Activated T-cell treated with anti-CD3 and anti-CD28 coated beads, Interleukin-2, amount 50 U/mL, for 48 hours (primary cell): ENCODE measurements around the gene PBRM1.
A peak's percentile ranks its signal among the peaks of the same experiment; 100 is the strongest.

ENCODE experiments used
- DNase-seq, 2 experiments: peaks; one replicate each; pipeline ENCODE4 v3.0.0-alpha.2; 2020

Gene PBRM1

DNA sequence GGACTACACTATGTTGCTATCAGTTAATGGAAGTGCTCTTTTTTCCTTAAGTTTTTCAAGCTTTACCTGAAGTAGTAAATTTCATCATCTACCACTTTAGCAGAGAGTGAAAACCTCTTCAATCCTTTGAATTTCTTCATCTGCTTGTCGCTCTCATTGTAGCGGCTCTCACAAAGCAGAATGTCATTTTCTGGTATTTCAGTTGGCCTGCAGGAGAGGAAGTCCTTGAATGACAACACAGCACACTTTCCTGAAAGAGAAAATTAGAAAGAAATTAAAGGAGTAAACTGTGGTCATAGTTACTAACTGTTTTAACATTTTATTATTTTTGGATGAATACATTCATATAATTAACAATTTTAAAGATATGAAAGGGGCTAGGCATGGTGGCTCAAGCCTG, 121.7 kb downstream of the PBRM1 start:
- no peak for DNase-seq

- DNase-seq = no peak
Observed at GRCh38 chr3:52561028-52561747, 124.5 kb downstream of the PBRM1 start.

- no peak for DNase-seq
Observed at GRCh38 chr3:52558436-52558835, 127.3 kb downstream of the PBRM1 start.

- DNase-seq = no peak
Observed at GRCh38 chr3:52557011-52557960, 128.4 kb downstream of the PBRM1 start.

DNA sequence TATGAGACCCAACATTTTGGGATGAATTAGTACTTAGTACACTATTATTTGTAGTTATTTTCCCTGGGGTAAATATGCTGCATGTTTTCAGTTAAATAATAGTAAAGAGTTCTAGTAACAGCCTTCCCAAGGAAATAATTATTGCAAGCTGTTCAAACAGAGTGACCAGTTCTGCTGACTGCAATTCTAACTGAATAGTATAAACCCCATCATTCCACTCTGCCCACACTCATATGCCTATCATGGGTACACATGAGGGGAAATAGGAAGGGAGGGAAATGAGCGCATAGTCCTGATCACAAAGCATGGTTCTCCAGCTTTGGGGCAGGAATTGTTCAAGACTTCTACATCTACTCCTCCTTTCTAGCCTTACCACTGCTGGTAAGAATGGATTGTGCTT, 130.7 kb downstream of the PBRM1 start:
- DNase-seq = no peak

DNA sequence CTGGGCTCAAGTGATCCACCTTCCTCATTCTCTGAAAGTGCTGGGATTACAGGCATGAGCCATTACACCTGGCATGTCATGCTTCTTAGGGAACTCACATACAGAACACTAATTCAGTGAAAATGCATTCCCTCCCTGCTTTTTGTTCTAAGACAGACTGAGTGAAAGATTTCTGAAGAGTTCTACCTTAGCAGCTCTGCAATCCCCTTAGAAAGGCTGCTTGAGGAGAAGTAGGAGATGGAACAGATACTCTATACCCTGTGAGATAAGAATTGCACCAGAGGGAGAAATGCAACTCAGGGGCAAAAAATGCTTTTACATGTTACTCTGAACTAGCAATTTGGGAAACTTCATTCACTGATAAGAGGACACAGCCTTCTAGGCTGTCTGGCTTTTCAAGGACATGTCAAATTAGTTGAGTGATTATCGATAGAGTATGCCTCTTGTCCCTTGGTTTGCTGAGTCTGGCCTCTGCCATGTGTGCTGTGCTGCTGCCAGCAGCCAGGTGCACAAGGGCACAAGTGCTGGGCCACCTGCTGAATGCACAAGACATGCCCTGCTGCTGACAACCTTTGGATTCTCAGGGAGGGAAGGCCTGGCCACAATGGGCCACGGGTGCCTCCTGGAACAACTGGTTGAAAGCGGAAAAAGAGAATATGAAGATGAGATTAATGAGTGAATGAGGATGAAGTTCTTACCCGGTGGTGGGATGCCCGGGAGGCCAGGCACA, 131.5 kb downstream of the PBRM1 start:
- no peak for DNase-seq

GRCh38 chr3:52552089-52552488, 133.6 kb downstream of the PBRM1 start:
- no peak for DNase-seq

- no peak for DNase-seq
Observed at GRCh38 chr3:52551118-52551517, 134.6 kb downstream of the PBRM1 start.

DNA sequence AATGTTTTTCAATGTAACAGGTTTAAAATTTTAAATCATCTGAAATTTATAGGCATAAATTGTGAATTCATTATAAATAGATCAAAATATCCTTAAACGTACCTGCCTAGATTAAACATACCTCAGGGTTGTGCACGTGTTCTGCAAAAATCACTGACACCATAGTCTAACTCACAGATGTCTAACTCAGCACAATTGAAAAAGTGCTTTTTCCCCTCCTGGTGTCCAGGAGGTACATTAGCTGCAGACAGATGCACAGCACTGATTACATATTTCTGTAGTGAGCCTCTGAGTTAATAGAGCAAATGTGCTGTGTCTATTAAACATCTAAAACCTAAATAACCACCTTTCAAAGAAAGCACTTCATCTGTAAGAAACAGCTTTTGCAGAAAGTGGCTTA, 138.6 kb downstream of the PBRM1 start:
- DNase-seq = no peak

DNA sequence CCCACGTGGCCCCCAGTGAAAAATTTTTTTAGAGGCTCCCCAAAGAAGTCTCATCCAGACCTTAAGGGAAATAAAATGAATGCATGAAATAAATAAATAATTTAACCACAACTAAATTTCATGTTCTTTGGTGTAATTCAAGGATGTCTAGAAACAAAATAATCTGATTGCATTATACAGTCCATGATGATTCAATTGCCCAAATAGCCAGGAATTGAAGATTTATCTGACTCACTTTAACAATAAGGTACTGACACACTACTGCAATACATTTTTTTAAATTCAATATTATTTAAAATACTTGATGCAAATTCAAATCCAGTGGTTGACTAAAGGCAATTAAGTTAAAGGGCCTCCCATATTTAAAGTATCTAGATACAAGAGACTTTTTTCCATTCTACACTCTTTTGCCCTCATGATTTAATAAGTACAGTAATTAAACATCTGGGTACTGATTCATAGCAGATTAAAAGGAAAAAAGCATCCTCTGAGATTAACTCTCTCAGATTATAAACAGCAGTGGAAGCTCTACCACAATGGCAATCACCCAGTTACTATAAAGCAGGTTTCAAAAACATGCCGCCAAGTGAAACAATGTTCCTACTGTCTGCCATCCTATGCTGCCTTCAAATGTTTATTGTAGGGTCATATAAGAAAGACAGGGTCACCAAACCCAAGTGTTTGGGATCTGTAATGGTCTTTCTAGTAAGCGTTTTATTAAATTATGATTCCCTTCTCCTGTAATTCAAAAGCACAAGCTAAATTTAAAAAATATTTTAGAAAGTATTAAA, 139.4 kb downstream of the PBRM1 start:
- no peak for DNase-seq

DNA sequence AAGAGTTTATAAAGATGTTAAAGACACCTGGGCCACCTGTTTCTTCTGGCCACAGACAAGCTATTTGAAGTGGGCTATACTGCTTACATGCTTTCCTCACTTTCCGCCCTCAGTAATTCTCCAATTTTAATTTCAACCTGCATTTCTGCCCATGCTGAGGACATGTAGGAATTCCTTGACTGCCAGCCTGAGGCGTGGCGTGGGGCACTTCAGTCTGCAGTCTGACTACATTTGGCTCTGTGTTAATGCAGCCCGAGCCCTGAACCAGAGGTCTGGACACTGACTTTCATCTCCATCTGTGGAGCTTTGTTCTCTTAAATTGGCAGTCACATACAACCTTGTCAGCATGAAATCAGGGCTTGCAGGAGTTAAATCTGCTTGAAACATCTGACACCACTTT, 140.8 kb downstream of the PBRM1 start:
- DNase-seq = no peak

DNA sequence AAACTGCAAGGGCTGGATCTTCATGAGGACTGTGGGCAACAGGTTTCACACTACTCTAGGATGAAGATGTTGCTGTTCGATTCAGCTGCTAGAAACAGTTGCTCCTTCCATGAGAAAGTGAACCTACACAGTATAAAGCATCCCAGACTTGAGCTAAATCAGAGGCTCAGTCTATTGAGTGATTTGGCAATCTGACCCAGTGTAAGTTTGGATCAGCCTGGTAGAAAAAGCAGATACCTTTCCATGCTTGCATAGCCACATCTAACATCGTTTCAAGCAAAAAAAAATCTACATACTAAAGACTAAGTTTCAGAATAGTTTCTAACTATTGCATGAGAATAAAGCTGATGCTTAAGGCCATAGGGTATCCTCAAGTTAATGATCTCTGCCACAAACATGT, 144.7 kb downstream of the PBRM1 start:
- peak in 1 of 2 experiments; percentile 7 for DNase-seq

DNA sequence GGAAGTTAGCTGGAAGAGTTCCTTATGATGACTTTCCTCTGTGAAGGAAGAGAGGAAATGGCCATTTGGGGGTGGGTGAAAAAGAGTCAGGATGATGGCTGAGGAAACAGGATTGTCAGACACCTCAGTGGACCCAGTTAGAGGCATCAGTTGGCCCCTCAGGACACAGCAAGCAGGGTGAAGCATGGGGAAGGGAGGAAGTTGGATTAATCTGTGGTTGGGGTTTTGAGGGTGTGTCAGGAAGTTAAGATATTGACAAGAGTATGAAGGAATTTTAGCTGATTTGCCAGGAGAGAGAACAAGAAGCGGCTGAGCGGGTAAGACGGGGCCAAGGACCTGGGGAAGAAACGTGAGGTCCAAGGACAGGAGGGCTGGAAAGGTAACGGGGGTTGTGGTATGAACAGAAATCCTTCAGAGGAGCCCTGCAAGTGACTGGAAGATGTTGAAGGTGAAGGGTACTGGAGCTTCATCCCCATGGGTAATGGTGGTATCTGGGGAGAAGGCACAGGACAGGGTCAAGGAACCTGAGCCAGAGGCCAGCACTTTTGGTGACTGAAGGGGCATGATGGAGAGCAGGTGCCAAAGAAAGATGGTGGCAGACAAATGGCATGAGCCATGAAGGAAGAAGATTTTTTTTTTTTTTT, 146.6 kb downstream of the PBRM1 start:
- peak in 1 of 2 experiments; percentile 15 for DNase-seq

DNA sequence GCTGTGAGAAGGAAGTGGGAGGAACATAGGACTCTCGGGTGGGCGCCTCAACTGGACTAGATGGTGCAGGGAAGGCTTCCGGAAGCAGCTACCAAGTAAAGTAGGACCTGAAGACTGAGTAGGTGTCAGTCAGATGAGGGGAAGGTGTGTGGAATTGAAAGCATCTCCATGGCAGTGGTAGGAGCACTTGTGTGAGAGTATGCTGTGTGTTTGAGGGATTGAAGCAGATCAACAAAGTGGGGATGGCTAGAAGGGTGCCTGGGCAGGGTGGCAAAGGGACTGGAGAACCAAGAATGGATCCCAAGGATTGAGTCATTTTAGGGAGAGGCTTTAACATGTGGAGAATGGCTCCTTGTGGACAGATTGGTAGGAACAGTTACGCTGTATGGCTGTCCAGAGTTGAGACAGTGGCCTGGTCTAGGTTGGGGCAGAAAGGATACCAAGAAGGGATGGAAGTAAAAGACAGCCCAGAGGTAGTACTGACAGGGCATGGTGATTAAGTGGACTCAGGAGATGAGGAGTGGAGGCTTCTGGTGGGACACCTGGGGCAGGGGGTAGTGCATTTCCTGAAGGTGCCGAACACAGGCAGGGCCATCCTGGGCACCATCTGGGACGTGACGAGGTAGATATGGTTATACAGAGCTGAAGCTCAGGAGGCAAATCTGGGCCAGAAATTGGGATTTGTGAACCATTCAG, 147.8 kb downstream of the PBRM1 start:
- peak; percentile 17 to 19 for DNase-seq

DNA sequence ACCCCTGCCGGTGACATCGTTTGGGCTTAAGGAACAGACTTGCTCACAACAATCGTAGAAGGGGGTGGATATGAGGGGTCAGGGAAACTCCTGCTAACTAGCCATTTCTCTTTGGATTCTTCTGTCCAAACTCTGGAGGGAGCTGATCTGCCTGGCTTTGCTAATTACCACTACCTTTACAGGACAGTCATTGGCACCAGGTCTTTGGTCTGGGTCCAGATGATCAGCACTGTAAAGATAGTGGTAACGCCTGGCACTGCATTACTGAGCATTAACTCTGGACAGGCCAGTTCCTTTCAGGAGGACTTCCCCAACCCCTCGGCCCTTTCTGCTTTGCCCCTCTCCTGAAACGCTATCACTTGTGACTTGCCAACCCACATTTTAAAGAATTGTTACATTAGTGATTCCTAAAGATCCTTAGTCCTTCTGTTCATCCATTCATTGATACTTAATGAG, 148.5 kb downstream of the PBRM1 start:
- no peak for DNase-seq

DNA sequence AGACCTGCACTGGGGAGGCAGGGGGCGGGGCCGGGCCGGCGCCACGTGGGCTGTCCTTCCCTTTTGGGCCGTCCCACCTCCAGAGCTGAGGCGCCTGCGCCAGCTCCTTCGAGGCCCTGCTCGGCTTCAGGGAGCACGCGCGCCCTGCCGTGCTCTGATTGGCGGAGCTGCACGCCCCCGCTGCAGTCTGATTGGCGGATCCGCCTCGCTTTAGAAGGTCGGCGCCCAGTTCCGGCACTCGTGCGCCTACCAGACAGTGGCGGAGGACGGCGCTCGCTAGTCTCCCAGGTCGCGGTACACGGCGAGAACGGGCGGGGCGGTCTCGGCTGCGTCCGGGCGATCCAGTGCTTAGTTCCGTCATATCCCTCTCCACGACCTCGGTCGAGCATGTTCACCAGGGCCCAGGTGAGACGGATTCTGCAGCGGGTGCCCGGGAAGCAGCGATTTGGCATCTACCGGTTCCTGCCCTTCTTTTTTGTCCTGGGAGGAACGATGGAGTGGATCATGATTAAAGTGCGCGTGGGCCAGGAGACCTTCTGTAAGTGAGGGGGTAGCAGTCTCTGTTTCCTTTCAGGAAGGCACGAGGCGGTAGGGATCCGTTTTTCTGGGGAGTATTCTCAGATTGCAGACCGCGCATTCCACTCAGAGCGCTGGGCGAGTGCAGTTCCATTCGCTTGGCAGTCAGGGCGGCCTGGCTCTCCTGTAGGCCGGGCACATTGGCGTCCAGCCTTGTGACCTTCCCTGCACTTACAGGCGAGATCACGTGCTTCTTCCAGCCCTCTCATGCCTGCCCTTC, 149.1 kb downstream of the PBRM1 start, which contains the start of gene UQCC5:
Gene UQCC5, plus strand, starts transcription at position 237 of the 796 bp plus-strand sequence. Its CDS starts 151 bp downstream, at position 388.
- DNase-seq = peak; percentile 97 to 99

DNA sequence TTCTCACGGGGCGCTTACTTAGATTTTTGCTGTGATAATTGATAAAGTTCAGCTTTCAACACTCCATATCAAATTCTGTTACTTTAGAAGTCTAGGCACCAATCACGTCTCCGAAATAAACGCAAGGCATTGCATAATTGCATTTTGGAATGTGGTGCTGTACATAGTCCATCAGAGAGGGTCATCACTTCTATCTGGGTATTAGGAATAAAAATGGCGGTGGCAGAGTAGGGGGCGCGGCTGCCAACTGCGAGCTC, 149.7 kb downstream of the PBRM1 start:
- DNase-seq = no peak

- no peak for DNase-seq
Observed at GRCh38 chr3:52535411-52536111, 150.2 kb downstream of the PBRM1 start.

DNA sequence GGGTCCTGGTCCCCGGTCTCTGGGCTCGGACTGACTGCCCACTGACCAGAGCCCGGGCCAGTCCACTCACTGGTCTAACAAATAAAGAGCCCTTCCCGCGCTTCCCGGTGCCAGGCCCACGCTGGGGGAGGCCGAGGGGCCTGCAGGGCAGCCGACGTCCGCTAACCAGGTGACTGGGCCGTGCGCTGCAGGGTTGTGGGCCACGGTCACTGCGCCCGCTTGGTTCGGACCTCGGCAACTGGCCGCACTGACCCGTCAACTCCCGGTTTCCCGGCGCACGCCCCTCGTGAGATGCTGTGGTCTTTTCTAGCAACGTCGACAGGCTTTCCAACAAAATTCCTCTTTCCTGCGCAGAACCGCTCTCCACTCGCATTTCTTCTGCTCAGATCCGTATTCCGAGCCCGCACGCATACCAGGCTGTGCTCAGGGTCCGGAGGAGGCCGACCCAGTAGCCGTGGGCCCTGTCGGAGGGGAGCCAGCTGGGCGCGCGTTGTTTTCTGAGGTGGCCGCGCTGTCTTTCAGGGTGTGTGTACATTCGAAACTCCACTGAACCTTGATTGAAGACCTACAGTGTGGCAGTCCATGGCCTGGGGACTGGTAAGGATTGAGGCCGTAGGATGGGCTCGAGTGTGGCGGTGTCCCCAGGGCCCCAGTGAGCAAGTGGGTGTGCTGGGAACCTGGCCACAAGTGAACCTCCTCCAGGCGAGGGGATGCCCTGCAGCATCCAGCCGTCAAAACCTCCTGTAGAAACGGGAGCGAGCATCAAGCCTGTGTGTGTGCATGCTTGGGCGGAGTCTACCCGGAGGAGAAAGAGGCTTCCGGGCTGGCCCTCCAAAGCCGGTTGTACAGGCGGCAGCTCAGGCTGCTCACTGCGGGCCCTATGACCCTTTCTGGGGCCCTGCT, 151.2 kb downstream of the PBRM1 start:
- no peak for DNase-seq
